ENCODE results near the gene SVOPL. TPM values are rescaled to one million over a fixed set of nuclear protein-coding genes. Genes with fewer than 3 reads are reported as not detected.

Gene SVOPL
- total and polyA plus RNA-seq, 10 donors, result 0.13 to 0.97 (median 0.17) TPM; not detected in 7

GRCh38 chr7:138579671-138580070 lies 121.5 kb downstream of the SVOPL start:
- no peaks in the 10 kb centered on the region for H3K4me1 ChIP-seq
- H3K27ac ChIP-seq, result no peak overlapping the region
- TF ChIP-seq CTCF (IDR thresholded peaks at IDR 0.05 in 8 of 11, conservative IDR thresholded peaks at IDR 0.05 in 3 of 11), result no peak
- no peak for TF ChIP-seq POLR2A (IDR thresholded peaks at IDR 0.05)
- no peak for TF ChIP-seq POLR2AphosphoS5 (IDR thresholded peaks at IDR 0.05)
- H3K4me3 ChIP-seq, result no peak overlapping the region
- no peak for DNase-seq
- 98 to 99% (median 98%) methylated on average over 3 of the region's 3 CpGs for WGBS, 5 donors
- peaks cover 4 to 100% (median 49%) of the 10 kb centered on the region in 6 donors for H3K36me3 ChIP-seq
- H3K27me3 ChIP-seq (replicated peaks in 1 of 7), result no peaks in the 10 kb centered on the region
- intact Hi-C loops (cut with DNase I; ENCODE audit: low total_unique reads), result no loop called here
- no peaks in the 10 kb centered on the region for H3K9me3 ChIP-seq

GRCh38 chr7:138579136-138579535 lies 122.0 kb downstream of the SVOPL start:
- H3K9me3 ChIP-seq, result no peaks in the 10 kb centered on the region
- TF ChIP-seq CTCF (IDR thresholded peaks at IDR 0.05 in 8 of 11, conservative IDR thresholded peaks at IDR 0.05 in 3 of 11) (no peak), POLR2AphosphoS5 (IDR thresholded peaks at IDR 0.05) (no peak), POLR2A (IDR thresholded peaks at IDR 0.05) (no peak)
- 90 to 95% (median 95%) methylated on average over 1 of the region's 1 CpG for WGBS, 5 donors
- no peak for DNase-seq
- no peaks in the 10 kb centered on the region for H3K27me3 ChIP-seq (replicated peaks in 1 of 7)
- no peak overlapping the region for H3K27ac ChIP-seq
- H3K4me1 ChIP-seq, result no peaks in the 10 kb centered on the region
- no peak overlapping the region for H3K4me3 ChIP-seq
- H3K36me3 ChIP-seq, result peaks cover 4 to 100% (median 47%) of the 10 kb centered on the region in 6 donors
- intact Hi-C loops (cut with DNase I; ENCODE audit: low total_unique reads), result no loop called here

- intact Hi-C loops (cut with DNase I; ENCODE audit: low total_unique reads), result no loop called here
- 92 to 98% (median 96%) methylated on average over 5 of the region's 5 CpGs for WGBS, 5 donors
- H3K36me3 ChIP-seq, result peaks cover 0 to 100% (median 52%) of the 10 kb centered on the region in 6 donors
- H3K27me3 ChIP-seq (replicated peaks in 1 of 7), result no peaks in the 10 kb centered on the region
- no peak for DNase-seq
- no peaks in the 10 kb centered on the region for H3K9me3 ChIP-seq
- no peak overlapping the region for H3K4me3 ChIP-seq
- H3K4me1 ChIP-seq, result no peaks in the 10 kb centered on the region
- H3K27ac ChIP-seq, result no peak overlapping the region
- TF ChIP-seq POLR2AphosphoS5 (IDR thresholded peaks at IDR 0.05), result no peak
These were observed 125.2 kb downstream of the SVOPL start for GRCh38 chr7:138575897-138576428.

GRCh38 chr7:138573741-138574140 lies 127.4 kb downstream of the SVOPL start:
- no peak for DNase-seq
- peaks cover 3 to 100% (median 53%) of the 10 kb centered on the region in 6 donors for H3K36me3 ChIP-seq
- 70 to 95% (median 91%) methylated on average over 4 of the region's 4 CpGs for WGBS, 5 donors
- H3K27me3 ChIP-seq (replicated peaks in 1 of 7), result no peaks in the 10 kb centered on the region
- no peak overlapping the region for H3K4me3 ChIP-seq
- no peaks in the 10 kb centered on the region for H3K4me1 ChIP-seq
- intact Hi-C loops (cut with DNase I; ENCODE audit: low total_unique reads), result no loop called here
- no peak overlapping the region for H3K27ac ChIP-seq
- TF ChIP-seq POLR2A (IDR thresholded peaks at IDR 0.05), result no peak
- no peak for TF ChIP-seq CTCF (IDR thresholded peaks at IDR 0.05 in 8 of 11, conservative IDR thresholded peaks at IDR 0.05 in 3 of 11)
- no peak for TF ChIP-seq POLR2AphosphoS5 (IDR thresholded peaks at IDR 0.05)
- H3K9me3 ChIP-seq, result no peaks in the 10 kb centered on the region

Measured in spleen (tissue), 11 donors.